GM12873 (cell line): Measurements from ENCODE around the gene ATF7.

Experiments used
- CTCF ChIP-seq: IDR thresholded peaks from 2 replicates; pipeline ENCODE4 v1.5.1; 2012; ENCODE audit warnings: low read depth, mild to moderate bottlenecking, moderate library complexity, low read length, control low read depth; ENCODE audit not compliant: insufficient read depth; ENCODE audit errors: missing control alignments

ATF7 gene

GRCh38 chr12:53495903-53496751 lies 130.1 kb downstream of the ATF7 start:
- no peak for TF ChIP-seq CTCF

GRCh38 chr12:53493610-53494391 lies 132.4 kb downstream of the ATF7 start:
- TF ChIP-seq CTCF, result no peak

GRCh38 chr12:53492830-53493609 lies 133.2 kb downstream of the ATF7 start:
- TF ChIP-seq CTCF, result no peak

- TF ChIP-seq CTCF, result no peak
These were observed 134.0 kb downstream of the ATF7 start for GRCh38 chr12:53492188-53492587.

GRCh38 chr12:53489242-53489864 lies 136.8 kb downstream of the ATF7 start:
- TF ChIP-seq CTCF, result no peak

GRCh38 chr12:53486736-53487487 lies 139.3 kb downstream of the ATF7 start:
- no peak for TF ChIP-seq CTCF
